Non-pigmented ciliary epithelial cell (primary cell): Measurements from ENCODE around the gene ZSCAN9.

Source experiments
- DNase-seq: peaks from one replicate; pipeline ENCODE4 v3.0.0-alpha.2; 2010; ENCODE audit warnings: low read depth

ZSCAN9 gene

GRCh38 chr6:28225056-28225834 is at the start of gene ZSCAN9:
Gene ZSCAN9, plus strand, starts transcription at chr6:28225275. Its CDS starts 1,810 bp downstream, at chr6:28227085.
- DNase-seq, result peak; percentile 50

GRCh38 chr6:28176373-28176772 is 48.7 kb upstream of the ZSCAN9 start:
- DNase-seq, result no peak

GRCh38 chr6:28182255-28182654 is 42.8 kb upstream of the ZSCAN9 start:
- no peak for DNase-seq

GRCh38 chr6:28188111-28188979 is 36.7 kb upstream of the ZSCAN9 start:
- no peak for DNase-seq

- no peak for DNase-seq
Observed at GRCh38 chr6:28200020-28200419, 25.1 kb upstream of the ZSCAN9 start.

- DNase-seq, result no peak
Observed at GRCh38 chr6:28203201-28203600, 21.9 kb upstream of the ZSCAN9 start.

GRCh38 chr6:28205879-28206278 is 19.2 kb upstream of the ZSCAN9 start:
- no peak for DNase-seq

GRCh38 chr6:28206527-28206926 is 18.5 kb upstream of the ZSCAN9 start:
- DNase-seq, result no peak

- DNase-seq, result no peak
Observed at GRCh38 chr6:28206928-28207509, 18.1 kb upstream of the ZSCAN9 start.

GRCh38 chr6:28207510-28208110 is 17.5 kb upstream of the ZSCAN9 start:
- no peak for DNase-seq

GRCh38 chr6:28208111-28208659 is 16.9 kb upstream of the ZSCAN9 start:
- no peak for DNase-seq

- no peak for DNase-seq
Observed at GRCh38 chr6:28209753-28210535, 15.1 kb upstream of the ZSCAN9 start.

- no peak for DNase-seq
Observed at GRCh38 chr6:28211840-28212509, 13.1 kb upstream of the ZSCAN9 start.

- DNase-seq, result peak; percentile 73
Observed at GRCh38 chr6:28212510-28213212, 12.4 kb upstream of the ZSCAN9 start.

GRCh38 chr6:28213213-28213523 is 11.9 kb upstream of the ZSCAN9 start:
- DNase-seq, result no peak

- DNase-seq, result no peak
Observed at GRCh38 chr6:28215425-28215824, 9.7 kb upstream of the ZSCAN9 start.

GRCh38 chr6:28217890-28218289 is 7.2 kb upstream of the ZSCAN9 start:
- no peak for DNase-seq

- no peak for DNase-seq
Observed at GRCh38 chr6:28218312-28219248, 6.5 kb upstream of the ZSCAN9 start.
